ENCODE results near the gene ONECUT3. TPM values are rescaled to one million over a fixed set of nuclear protein-coding genes. Genes with fewer than 3 reads are reported as not detected.
"Not testable (repeated sequence)": the region's sequence is repeated elsewhere in the genome, so short reads cannot be mapped to it uniquely, and the experiment has no call there.

The ONECUT3 gene
- total RNA-seq = not detected
- under 1 TPM; 0.06 to 0.08 (median 0.07) TPM for polyA plus RNA-seq (ENCODE audit: insufficient read length in 6 of 6)
- long read RNA-seq, donor 1 = 0 reads
- long read RNA-seq, donor 2 = 0 reads
- long read RNA-seq, donor 3 = 0 reads
- long read RNA-seq, donor 4 = 0 reads
- long read RNA-seq, donor 5 = 0 reads
- long read RNA-seq, donor 6 = 0 reads
- long read RNA-seq, donor 7 = 0 reads
- long read RNA-seq, donor 8 = 0 reads
- long read RNA-seq, donor 9 = 0 reads
- long read RNA-seq, donor 10 = 0 reads
- long read RNA-seq, donor 11 = 0 reads
- long read RNA-seq, donor 12 = 0 reads

DNA sequence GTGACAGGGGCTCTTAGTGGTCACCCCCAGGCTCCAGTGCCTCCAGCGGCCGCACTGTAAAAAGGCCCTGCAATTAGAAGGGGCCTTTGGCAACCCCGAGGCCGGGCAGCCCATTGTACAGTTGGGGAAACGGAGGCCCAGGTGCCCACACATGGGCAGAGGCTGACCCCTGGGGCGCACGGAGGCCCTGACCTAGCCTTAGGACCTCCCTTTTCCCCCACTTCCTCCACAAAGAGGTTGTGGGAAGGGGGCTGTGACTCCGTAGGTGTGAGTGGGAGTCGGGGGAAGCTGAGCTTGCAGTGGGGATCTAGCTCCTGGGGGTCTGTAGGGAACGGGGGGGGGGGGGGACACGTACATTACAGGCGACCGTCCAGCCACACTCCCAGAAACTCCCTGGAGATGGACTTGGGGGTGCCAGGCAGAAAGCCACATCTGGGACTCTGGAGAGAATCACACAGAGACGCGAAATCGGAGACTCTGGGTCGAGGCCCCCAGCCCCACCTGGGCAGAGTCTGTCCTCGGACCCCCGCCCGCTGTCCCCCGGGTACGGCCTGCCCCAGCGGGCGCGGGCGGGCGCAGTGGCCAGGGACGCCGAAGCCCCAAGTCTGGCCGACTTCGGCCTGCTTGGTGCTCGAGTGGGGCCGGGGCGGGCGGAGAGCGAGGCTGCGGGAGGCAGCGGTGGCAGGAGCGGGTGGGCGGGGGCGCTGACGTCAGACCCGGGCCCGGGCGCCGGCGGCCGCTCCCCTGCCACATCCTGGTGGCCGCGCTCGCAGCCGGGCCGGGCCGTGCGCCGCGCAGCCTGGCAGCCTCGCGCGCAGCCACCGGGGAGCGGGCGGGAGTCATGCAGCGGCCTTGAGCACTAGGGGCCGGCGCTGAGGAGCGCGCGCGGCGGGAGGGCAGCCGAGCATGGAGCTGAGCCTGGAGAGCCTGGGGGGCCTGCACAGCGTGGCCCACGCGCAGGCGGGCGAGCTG, at the start of gene ONECUT3:
TSS of gene ONECUT3 (plus strand) at position 750 of the 972 bp plus-strand sequence. CDS start at position 907, 157 bp downstream.
- no peak for DNase-seq
- Histone ChIP-seq H3K4me3 (no peak within 1 kb of the TSS), H3K9me3 (no peaks in the 10 kb centered on the region), H3K27me3 (peaks cover 90 to 92% of the 10 kb centered on the region in 2 donors), H3K27ac (no peak within 1 kb of the TSS), H3K36me3 (no peaks in the 10 kb centered on the region), H3K4me1 (peaks cover 5 to 48% of the 10 kb centered on the region in 2 donors)
- intact Hi-C loops (cut with DNase I) = no loop called here
- ATAC-seq = no peak
- TF ChIP-seq, protein P1, sequence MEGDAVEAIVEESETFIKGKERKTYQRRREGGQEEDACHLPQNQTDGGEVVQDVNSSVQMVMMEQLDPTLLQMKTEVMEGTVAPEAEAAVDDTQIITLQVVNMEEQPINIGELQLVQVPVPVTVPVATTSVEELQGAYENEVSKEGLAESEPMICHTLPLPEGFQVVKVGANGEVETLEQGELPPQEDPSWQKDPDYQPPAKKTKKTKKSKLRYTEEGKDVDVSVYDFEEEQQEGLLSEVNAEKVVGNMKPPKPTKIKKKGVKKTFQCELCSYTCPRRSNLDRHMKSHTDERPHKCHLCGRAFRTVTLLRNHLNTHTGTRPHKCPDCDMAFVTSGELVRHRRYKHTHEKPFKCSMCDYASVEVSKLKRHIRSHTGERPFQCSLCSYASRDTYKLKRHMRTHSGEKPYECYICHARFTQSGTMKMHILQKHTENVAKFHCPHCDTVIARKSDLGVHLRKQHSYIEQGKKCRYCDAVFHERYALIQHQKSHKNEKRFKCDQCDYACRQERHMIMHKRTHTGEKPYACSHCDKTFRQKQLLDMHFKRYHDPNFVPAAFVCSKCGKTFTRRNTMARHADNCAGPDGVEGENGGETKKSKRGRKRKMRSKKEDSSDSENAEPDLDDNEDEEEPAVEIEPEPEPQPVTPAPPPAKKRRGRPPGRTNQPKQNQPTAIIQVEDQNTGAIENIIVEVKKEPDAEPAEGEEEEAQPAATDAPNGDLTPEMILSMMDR (IDR thresholded peaks at IDR 0.05) = no peak

DNA sequence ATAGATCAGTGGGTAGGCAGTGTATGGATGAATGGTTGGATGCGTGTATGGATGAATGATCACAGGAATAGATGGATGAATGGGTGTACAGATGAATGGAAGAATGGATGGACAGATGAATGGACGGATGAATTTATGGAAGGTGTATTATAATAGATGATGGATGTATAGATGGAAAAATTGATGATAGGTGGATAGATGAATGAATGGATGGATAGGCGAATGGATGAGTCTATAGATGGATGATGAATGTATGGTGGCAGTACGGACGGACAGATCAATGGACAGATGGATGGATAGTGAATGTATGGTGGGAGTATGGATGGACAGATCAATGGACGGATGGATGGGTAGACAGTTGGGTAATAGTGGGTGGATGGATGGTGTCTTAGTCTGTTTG, 49.0 kb upstream of the ONECUT3 start:
- peaks cover 0 to 2% of the 10 kb centered on the region in 2 donors for H3K9me3 ChIP-seq
- H3K36me3 ChIP-seq = no peaks in the 10 kb centered on the region
- no peak for ATAC-seq
- intact Hi-C loops (cut with DNase I) = no loop called here
- H3K4me3 ChIP-seq = no peak overlapping the region
- H3K27me3 ChIP-seq = peaks cover 18 to 85% of the 10 kb centered on the region in 2 donors
- DNase-seq = no peak
- TF ChIP-seq, protein P1 (IDR thresholded peaks at IDR 0.05) = no peak
- no peak overlapping the region for H3K27ac ChIP-seq
- no peaks in the 10 kb centered on the region for H3K4me1 ChIP-seq

DNA sequence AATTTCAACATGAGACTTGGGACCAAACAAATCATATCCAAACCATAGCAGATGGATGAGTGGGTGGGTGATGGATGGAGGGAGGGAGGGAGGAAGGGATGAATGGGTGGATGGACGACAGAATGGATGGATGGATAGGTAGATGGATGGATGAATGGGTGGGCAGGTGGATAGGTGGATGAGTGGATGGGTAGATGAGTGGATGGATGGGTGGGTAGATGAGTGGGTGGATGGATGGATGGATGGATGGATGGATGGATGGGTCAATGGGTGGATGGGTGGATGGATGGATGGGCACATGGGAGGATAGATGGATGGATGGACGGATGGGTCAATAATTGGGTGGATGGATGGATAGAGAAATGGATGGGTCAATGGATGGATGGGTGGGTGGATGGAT, 47.9 kb upstream of the ONECUT3 start:
- DNase-seq = no peak
- no peak for ATAC-seq
- TF ChIP-seq, protein P1 (IDR thresholded peaks at IDR 0.05) = no peak
- Histone ChIP-seq H3K4me3 (no peak overlapping the region), H3K4me1 (no peaks in the 10 kb centered on the region), H3K27me3 (peaks cover 14 to 84% of the 10 kb centered on the region in 2 donors), H3K36me3 (no peaks in the 10 kb centered on the region), H3K9me3 (peaks cover 0 to 2% of the 10 kb centered on the region in 2 donors), H3K27ac (no peak overlapping the region)
- intact Hi-C loops (cut with DNase I) = no loop called here

DNA sequence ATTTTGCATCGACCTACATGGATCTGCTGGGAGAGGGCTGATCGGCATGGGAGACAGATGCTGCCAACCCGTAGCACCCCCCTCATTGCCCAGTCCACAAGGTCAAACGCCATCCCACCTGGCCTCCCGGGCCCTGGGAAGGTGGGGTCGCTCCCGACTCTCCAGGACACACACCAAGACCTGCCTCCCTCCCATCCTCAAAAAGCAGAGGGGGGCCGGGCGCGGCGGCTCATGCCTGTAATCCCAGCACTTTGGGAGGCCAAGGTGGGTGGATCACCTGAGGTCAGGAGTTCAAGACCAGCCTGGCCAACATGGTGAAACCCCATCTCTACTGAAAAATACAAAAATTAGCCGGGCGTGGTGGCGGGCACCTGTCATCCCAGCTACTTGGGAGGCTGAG, 46.7 kb upstream of the ONECUT3 start:
- intact Hi-C loops (cut with DNase I); H3K36me3 ChIP-seq; ATAC-seq; H3K4me1 ChIP-seq; DNase-seq; H3K27ac ChIP-seq; H3K4me3 ChIP-seq; H3K9me3 ChIP-seq: not testable (repeated sequence)
- peaks cover 1 to 78% of the 10 kb centered on the region in 2 donors for H3K27me3 ChIP-seq

DNA sequence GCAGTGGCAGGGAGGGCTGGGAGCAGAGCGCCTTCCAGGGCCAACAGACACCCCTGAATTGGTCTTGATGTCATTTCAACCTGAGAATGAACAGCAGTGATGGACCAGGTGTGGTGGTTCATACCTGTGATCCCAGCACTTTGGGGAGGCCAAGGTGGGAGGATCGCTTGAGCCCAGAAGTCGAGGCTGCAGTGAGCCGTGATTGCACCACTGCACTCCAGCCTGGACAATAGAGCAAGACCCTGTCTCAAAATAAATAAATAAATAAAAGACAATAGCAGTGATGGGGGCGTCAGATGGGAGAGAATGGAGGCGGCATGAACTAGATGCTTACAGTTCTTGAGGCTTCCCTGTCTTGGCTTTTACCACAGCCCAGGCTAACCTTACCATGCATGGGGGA, 46.1 kb upstream of the ONECUT3 start:
- ATAC-seq = no peak
- intact Hi-C loops (cut with DNase I) = no loop called here
- H3K36me3 ChIP-seq = no peaks in the 10 kb centered on the region
- peaks cover 0 to 72% of the 10 kb centered on the region in 2 donors for H3K27me3 ChIP-seq
- H3K4me3 ChIP-seq = no peak overlapping the region
- no peak for DNase-seq
- TF ChIP-seq, protein P1 (IDR thresholded peaks at IDR 0.05) = no peak
- H3K9me3 ChIP-seq = peaks cover 0 to 2% of the 10 kb centered on the region in 2 donors
- no peaks in the 10 kb centered on the region for H3K4me1 ChIP-seq
- H3K27ac ChIP-seq = no peak overlapping the region

Data from left lung (tissue), 14 donors.